Right kidney (tissue), 1 donor: Measurements from ENCODE around the gene VEGFC.
A peak's percentile ranks its signal among the peaks of the same experiment; 100 is the strongest.

Source experiments
- DNase-seq: peaks from one replicate; pipeline ENCODE4 v3.0.0-alpha.2; 2016

VEGFC gene

DNA sequence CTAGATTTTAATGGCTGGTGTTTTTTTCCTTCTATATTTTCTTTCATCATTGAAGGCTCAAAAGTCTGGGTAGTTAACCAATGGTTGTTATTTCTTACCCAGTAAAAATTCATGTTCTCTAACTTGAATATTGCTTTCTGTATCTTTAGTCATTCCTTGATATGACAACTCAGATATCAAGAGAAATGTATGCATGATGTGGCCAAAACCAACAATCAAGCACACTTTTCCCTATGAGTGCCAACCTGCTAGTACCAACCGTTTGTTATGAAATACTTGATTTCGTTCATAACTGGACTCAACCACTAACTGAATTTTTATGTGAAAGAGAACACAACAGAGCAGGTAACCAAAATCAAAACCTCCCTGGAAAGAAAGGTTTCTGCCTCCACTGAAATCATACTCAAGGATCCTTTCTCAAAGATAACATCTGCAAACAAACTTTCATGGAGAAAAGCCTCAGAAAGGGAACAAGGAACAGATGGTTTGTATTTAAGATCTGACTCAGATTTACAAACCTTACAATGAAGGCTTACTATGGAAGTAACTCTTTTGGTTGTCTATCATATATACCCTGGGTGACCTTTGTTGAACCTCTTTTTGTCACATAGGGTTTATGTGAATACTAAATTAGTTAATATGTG lies 8.3 kb upstream of the VEGFC start:
- no peak for DNase-seq

GRCh38 chr4:176799653-176800052 lies 6.9 kb upstream of the VEGFC start:
- DNase-seq: no peak

- DNase-seq: no peak
Measured at GRCh38 chr4:176798540-176798939, 5.8 kb upstream of the VEGFC start.

- no peak for DNase-seq
Measured at GRCh38 chr4:176795441-176795840, 2.7 kb upstream of the VEGFC start.

DNA sequence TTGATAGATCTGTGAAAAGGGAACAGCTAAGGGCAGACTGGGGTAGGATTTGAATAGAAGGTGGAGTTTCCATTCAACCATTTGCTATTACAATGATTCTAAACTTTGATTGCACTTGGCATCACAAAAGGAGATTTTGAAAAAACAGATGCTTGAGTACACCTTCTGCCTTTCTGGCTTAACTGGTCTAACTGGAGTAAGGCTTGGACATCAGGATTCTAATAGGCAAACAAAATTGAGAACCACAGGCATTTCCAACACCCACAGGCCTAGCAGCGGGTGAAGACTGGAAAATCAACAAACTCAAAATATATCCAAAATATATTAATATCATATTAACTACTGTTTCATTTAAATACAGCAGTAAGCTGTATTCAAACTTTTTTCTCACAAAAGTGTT lies 1.9 kb upstream of the VEGFC start:
- no peak for DNase-seq

DNA sequence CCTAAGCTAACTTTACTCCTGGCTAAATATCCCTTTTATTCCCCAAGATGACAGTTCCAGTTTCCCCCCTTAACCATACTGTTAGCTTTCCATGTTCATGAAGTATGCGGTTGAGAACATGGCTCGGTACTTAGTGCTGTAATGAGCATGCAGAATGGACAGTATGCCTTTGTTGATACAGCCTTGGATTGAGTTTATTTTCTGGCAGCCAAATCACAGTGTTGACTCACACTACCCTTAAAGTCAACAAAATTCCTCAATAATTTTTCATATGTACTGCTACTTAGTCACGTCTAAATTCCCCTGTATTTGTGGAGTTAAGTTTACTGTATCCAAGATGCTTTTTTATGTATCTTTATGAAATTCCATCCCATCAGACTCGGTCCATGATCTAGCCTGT lies 1.4 kb upstream of the VEGFC start:
- no peak for DNase-seq

- DNase-seq: no peak
Measured at GRCh38 chr4:176793060-176793605, 411 bp upstream of the VEGFC start.

DNA sequence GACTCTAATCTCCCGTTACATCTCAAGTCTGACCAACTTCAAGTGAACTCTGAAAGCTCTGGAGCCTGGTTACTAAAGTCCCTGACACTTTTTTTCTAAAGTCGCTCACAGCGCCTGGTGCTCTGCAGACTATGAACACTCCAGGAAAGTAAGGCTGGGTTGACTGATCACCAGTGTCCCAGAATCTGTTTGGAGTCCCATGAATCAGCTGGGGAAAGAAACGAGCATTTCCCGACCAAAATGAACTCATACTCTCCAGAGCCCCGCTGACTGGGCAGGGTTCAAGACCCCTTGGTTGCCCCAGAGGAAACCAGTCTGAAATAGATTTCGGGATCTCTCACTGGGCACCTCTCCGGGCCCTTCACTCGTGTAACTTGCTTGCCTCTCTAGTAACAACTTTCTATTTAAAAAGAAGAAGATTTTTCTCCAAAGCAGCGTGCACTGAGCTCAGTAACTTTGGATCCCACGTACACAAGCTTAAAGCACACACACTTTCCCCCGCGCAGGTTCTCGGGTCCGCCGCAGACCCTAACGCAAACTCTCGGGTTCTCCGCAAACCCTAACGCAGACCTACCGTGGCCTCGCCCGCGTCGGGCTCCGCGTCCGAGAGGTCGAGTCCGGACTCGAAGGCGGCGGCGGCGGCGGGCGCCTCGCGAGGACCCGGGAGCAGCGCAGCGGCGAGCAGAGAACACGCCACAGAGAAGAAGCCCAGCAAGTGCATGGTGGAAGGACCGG lies 964 bp downstream of the VEGFC start:
- peak; percentile 74 for DNase-seq

DNA sequence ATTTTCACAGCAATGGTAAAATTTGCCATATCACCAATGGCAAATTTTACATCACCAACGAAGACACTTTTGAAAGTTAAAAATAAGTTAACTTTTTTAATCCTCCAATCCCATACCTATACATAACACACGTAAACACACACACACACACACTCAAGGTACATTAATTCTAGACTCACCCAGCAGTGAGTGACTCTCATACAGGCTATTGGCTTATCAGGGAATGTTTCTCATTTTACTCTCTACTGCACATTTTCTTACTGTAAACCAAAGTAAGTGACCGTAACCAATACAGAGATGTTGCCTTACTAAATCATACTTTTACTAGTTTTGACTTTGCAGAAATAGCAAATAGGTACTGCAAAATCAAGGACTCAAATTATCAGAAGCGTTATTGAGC lies 2.3 kb downstream of the VEGFC start:
- DNase-seq: no peak

DNA sequence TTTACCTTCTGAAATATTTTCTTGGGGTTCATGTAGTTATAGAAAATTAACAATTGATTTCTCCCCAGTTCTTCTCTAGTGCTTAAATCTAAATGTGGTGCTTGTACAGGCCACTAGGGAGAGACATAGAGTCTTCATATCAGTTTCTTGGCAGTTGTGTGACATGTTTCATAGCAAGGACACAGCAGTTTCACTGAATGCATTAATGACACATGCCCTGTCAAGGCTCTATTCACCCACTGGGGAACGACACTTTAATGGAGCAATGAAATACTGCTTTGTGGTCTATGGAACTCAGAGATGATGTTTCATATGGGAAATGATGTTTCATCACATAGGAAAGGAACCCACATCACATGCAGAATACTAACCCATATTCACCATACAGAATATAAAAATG lies 2.8 kb downstream of the VEGFC start:
- DNase-seq: no peak

GRCh38 chr4:176788971-176789370 lies 3.8 kb downstream of the VEGFC start:
- DNase-seq: no peak

- no peak for DNase-seq
Measured at GRCh38 chr4:176788248-176788647, 4.5 kb downstream of the VEGFC start.

DNA sequence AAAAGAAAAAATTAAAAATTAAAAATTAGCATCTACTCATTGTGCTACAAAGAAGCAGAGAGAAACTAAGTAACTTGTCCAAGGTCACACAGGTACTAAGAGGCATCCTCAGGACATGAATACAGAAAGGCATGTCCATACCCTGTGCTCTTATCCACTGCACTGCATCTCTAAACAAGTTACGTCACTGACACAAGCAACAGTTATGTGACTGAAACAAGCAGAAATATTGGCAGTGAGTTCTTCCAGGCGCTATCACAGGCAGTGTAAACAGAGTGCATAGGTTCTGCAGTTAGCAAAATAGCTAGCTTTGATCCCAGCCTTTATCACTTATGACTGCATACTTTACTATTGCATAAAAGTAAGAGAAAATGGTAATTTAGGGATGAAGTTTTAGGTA lies 7.9 kb downstream of the VEGFC start:
- DNase-seq: no peak

DNA sequence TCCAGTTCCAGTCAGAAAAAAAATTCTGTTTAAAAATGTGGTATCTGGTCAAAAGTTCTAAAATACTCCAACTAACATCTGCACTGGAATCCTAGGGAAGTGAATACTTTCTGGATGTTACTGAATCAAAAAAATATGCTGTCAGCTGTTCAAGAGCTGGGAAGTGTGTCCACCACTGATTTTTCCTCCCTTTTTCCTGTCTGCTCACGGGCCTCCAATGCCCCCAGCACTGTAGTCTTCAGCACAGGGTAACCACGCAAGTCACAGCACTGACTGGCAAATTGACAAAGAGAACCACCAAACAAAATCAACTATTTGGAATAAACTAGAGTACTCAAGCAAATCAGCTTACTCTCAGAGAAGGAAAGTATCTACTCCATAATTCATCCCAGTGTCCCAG lies 9.9 kb downstream of the VEGFC start:
- no peak for DNase-seq

DNA sequence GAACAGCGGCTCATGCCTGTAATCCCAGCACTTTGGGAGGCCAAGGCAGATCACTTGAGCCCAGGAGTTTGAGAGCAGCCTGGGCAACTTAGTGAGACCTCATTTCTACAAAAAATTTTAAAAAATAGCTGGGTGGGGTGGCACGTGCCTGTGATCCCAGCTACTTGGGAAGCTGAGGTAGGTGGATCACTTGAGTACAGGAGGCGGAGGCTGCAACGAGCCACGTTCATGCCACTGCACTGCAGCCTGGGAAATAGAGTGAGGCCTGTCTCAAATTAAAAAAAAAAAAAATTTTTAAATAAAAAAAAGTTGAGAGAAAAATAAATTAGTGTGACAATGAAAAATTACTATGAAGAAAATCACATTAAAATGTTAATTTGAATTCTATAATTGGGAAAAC lies 10.5 kb downstream of the VEGFC start:
- DNase-seq: no peak

GRCh38 chr4:176781739-176782100 lies 11.0 kb downstream of the VEGFC start:
- no peak for DNase-seq

GRCh38 chr4:176780995-176781738 lies 11.6 kb downstream of the VEGFC start:
- no peak for DNase-seq

DNA sequence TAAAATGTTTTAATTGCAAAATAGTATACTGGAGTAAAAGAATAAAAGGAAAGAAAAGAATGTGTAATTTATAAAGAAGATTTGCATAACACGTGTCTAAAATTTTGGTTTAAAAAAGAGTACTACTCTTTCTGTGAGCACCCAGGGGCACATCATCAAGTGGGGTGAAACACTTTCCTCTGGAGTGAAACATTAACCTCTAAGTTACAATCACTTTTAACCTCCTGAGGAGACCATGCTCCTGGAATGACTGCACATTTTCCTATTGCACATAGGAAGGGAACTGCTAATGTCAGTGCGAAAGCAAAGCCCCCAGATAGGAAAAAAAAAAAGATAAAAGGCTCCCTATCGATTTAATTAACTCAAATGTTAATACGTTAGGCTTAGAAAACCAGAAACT lies 13.3 kb downstream of the VEGFC start:
- no peak for DNase-seq

- no peak for DNase-seq
Measured at GRCh38 chr4:176778491-176778890, 14.2 kb downstream of the VEGFC start.

GRCh38 chr4:176778063-176778462 lies 14.7 kb downstream of the VEGFC start:
- DNase-seq: no peak

DNA sequence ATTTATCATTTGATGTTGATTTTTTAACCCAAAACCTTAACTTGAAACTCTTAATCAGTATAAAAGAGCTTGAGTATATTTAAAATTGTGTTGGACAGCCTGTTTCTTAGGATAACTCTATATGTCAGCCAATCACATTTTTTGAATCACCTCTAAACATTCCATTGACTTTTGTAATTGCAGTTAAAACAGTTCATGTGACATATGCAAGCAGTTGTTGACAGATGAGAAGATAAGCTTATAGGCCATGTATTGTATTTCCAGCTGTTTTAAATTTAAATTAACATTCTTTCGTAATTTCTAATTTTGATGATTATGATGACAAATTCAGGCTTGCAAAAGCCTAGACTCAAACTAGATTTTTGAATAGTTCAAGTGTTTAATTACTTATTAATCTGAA lies 17.4 kb downstream of the VEGFC start:
- DNase-seq: no peak

DNA sequence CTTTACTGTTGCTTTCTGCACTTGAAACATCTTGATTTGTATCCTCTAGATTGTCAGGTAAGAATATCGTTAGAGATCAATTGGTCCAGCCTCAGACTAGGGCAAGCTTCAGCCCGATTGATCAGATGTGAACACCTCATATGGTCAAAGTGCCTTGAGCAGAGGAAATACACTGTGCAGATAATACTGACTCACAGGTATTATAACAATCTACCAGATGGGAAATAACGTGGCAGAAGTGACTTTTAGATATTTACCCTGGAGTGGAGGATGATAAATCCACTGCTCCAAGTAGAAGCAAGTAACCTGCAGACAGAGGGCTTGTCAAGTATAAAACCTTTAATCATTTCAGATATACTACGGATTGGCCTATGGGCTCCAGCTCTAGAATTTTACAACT lies 17.9 kb downstream of the VEGFC start:
- DNase-seq: no peak

GRCh38 chr4:176769514-176769913 lies 23.2 kb downstream of the VEGFC start:
- DNase-seq: no peak

DNA sequence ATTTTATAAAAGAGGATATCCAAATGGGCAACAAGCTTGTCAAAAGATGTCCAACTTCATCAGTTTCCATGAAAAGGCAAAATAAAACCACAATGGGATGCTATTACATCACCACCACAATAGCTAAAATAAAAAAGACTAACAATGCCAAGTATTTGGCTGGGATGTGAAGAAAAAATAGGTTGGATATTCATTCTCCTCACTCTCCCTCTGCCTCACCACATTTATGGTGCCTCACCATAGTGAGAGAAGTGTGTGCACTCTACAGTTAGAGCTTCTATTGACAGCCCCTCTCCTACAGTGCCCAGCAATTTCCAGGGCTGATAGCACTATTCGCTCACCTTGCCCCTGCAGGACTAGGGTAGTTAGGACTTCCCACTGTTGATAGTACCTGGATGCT lies 25.5 kb downstream of the VEGFC start:
- DNase-seq: no peak
